Vagina (tissue), 2 donors: ENCODE results near the gene HBP1.

Experiments
- CTCF ChIP-seq, 3 experiments: fragments of 450-650 bp in 2 of 3; fragments of 200-600 bp in 1 of 3; sonication (generic) in 1 of 3; IDR thresholded peaks; one replicate each; pipeline ENCODE4 v1.5.1; 2017 to 2019; ENCODE audit warnings: antibody characterized with exemption in 3 of 3, mild to moderate bottlenecking in 2 of 3, moderate library complexity in 2 of 3
- POLR2AphosphoS5 ChIP-seq, 2 donors: sonication (generic); formaldehyde crosslinking; IDR thresholded peaks; one replicate each; pipeline ENCODE4 v1.9.0; 2017; ENCODE audit warnings: antibody characterized with exemption in 2 of 2, mild to moderate bottlenecking in 2 of 2, low read depth in 1 of 2; ENCODE audit not compliant: insufficient read depth in 1 of 2

DNA sequence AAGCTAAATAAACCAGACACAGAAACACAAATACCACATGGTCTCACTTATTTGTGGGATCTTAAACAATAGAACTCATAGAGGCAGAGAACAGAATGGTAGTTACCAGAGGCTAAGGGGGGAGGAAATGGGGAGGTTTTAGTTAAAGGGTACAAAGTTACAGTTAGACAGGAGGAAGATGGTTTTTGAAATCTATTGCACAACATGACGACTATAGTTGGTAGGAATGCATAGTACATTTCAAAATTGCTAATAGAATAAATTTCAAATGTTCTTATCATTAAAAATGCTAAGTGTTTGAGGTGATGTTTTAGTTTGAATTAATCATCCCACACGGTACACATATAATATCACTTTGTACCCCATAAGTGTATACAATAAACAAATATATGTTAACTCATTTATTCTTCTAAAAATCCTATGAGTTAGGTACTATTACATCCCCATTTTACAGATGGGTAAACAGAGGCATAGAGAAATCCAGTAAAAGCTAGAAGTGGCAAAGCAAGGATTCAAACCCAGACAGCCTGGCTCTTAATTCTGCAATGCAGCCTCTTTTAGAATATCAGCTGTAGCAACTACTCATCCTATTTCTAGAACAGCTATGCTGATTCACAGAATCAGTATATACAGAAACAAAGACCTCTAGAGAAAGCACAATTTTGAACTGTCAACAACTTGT lies 50.9 kb downstream of the HBP1 start:
- no peak for TF ChIP-seq CTCF (IDR thresholded peaks at IDR 0.05)
- no peak for TF ChIP-seq POLR2AphosphoS5 (IDR thresholded peaks at IDR 0.05; ENCODE audit: insufficient read depth in 1 of 2, low read depth in 1 of 2)
